LoVo (cell line): ENCODE data around the gene SPPL2A.
A peak's percentile ranks its signal among the peaks of the same experiment; 100 is the strongest.
"Not testable (repeated sequence)": the region's sequence is repeated elsewhere in the genome, so short reads cannot be mapped to it uniquely, and the experiment has no call there.

Experiments
- DNase-seq: peaks from one replicate; pipeline ENCODE4 v3.0.0-alpha.2; 2016; ENCODE audit warnings: low spot score

The SPPL2A gene

DNA sequence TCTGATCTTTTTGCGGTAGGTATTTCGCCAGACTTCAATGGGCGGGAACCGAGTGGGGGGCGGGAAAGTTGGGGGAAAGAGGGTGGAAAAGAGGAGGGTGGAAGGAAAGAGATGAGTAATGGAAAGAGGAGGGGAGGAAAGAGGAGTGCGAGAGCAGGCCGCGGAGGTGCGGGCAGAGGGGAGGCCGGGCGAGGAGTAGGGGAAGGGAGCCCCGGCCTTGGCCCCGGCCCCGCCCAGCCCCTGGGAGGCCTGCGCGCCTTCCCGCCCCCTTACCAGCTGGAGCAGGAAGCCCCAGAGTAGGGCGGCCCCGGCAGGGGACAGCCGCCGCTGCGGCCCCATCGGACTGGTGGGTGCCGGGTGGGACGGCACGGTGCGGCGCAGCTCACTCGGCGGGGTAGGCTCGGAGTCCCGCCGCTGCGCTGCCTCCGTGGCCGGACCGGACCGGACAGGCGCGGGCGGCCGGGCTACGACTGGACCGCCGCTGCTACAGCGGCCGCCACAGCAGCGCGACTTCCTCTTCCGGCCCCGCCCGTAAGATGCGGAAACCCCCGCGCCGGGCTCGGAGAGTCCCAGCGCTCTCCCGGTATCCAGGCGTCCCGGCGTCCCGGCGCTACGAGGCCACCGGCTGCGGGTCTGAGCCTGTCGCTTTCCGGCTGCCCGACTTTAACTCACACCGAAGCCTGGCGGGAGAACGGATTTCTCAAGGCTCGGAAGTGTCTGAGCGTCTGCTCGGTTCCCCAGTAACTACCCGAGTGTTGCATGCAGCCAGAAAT is at the start of gene SPPL2A:
SPPL2A (minus strand) TSS at position 512 of the 773 bp plus-strand sequence; CDS start at position 339, 173 bp downstream.
- peak; percentile 82 for DNase-seq

- no peak for DNase-seq
Measured at GRCh38 chr15:50814634-50815033, 49.1 kb upstream of the SPPL2A start.

DNA sequence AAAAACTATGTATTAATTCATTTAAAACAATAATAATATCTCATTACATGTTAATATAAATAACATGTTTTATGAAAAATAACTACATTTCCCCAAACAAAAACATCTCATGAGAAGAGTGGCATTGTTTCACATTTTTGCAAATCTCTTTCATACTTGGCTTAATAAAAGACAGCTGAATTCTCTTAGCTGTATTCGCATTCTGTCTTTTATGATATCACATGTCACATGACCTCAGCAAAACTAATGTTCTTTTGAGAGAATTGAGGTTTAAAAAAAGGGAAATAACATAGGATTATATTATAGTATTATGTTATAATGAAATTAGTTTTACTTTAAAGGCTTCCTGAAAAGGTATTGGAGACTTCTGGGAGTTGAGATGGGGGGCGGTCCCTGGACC is 48.4 kb upstream of the SPPL2A start:
- no peak for DNase-seq

GRCh38 chr15:50813089-50813488 is 47.6 kb upstream of the SPPL2A start:
- DNase-seq: no peak

- not testable (repeated sequence) for DNase-seq
Measured at GRCh38 chr15:50812181-50812506, 46.6 kb upstream of the SPPL2A start.

DNA sequence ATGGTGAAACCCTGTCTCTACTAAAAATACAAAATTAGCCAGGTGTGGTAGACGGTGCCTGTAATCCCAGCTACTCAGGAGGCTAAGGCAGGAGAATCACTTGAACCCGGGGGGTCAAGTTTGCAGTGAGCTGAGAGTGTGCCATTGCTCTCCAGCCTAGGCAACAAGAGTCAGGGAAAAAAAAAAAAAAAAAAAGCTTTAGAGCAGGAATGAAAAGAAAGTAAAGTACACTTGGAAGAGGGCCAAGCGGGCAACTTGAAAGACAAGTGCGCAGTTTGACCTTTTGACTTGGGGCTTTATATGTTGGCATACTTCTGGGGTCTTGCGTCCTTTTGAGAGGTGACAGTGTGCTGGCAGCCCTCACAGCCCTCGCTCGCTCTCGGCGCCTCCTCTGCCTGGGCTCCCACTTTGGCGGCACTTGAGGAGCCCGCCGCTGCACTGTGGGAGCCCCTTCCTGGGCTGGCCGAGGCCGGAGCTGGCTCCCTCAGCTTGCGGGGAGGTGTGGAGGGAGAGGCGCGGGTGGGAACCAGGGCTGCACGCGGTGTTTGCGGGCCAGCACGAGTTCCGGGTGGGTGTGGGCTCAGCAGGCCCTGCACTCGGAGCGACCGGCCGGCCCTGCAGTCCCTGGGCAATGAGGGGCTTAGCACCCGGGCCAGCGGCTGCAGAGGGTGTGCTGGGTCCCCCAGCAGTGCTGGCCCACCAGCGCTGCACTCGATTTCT is 46.1 kb upstream of the SPPL2A start:
- DNase-seq: not testable (repeated sequence)

GRCh38 chr15:50810128-50810527 is 44.6 kb upstream of the SPPL2A start:
- DNase-seq: no peak

GRCh38 chr15:50808728-50809127 is 43.2 kb upstream of the SPPL2A start:
- DNase-seq: no peak

DNA sequence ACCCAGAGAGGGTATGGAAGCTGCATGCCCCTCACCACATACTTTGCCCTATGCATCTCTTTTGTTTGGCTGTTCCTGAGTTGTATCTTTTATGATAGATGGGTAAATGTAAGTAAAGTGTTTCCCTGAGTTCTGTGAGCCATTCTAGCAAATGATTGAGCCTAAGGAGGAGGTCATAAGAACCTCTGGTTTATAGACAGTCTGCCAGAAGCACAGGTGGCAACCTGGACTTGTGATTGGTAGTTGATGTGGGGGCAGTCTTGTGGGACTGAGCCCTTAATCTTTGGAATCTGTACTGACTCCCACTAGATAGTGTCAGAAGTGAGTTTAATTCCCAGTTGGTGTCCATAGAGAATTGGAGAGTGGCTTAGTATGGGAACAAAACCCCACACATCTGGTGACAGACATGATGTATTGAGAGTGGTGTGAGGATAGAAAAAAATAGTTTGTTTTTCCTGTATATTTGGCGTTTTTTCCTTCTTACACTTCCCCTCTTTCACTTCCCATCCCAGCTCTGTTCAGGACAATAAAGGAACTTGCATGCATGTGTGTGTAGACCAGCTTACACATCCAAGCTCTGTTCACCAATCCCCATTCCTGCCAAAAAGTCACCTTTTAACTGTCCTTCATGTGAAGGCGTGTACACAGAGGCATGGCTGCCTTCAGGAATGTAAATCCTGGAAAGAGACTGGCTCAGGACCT is 38.1 kb upstream of the SPPL2A start:
- DNase-seq: no peak

- no peak for DNase-seq
Measured at GRCh38 chr15:50800715-50801114, 35.2 kb upstream of the SPPL2A start.

DNA sequence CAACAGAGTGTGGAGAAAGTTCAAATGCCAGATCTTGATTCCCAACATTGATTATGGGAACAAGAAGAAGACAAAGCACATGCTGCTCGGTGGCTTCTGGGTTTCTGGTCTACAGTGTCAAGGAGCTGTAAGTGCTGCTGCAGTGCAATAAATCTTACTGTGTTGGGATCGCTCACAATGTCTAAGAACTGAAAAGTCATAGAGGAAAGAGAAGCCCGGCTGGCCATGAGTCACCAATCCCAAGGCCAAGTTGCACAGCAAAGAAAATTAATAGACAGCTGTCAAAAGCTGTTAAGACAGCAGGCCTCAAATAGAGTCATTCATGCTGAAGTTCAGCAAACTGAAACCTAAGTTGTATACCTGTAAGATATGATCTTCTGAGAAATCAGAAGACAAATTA is 33.2 kb upstream of the SPPL2A start:
- DNase-seq: peak; percentile 40

GRCh38 chr15:50797926-50798325 is 32.4 kb upstream of the SPPL2A start:
- DNase-seq: peak; percentile 65

GRCh38 chr15:50791486-50791885 is 26.0 kb upstream of the SPPL2A start:
- DNase-seq: no peak

GRCh38 chr15:50790778-50791453 is 25.4 kb upstream of the SPPL2A start:
- DNase-seq: no peak

DNA sequence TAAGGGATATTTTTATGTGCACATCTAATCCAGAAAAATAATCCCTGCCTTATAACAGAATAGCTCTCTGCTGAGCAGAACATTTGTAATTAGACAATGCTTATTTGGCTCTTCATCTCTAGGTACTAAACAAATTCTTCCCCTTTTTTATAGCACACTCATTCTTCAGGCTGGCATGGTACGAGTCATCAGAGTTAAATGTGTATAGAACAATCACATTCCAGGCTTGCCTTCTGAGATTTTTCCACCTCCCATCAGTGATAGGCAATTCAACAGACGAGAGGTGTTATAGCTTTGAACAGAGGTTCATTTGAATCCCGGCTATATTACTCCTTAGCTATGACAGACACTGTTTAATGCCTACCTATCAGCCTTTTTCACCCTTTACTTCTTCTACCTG is 21.4 kb upstream of the SPPL2A start:
- DNase-seq: no peak

GRCh38 chr15:50786438-50786837 is 20.9 kb upstream of the SPPL2A start:
- DNase-seq: no peak

DNA sequence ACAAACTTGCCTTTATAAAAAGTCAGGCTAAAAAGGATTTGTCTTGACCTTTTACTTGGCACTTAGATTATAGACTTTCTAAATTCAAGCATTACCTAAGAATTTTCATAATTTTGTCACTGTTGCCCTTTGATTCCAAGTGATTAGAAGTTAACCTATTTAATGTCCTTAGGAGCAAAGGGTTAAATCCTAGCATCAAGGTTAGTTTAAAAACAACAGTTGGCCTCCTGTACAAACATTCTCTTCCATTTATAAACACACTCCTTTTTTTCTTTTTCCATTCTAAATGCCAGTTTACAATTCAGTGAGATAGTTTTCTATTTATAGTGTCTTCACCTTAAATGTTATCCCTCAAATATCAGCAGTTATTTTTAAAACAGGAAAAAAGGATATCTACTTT is 18.4 kb upstream of the SPPL2A start:
- no peak for DNase-seq

GRCh38 chr15:50783411-50783810 is 17.9 kb upstream of the SPPL2A start:
- DNase-seq: no peak

- DNase-seq: no peak
Measured at GRCh38 chr15:50778086-50778485, 12.6 kb upstream of the SPPL2A start.

DNA sequence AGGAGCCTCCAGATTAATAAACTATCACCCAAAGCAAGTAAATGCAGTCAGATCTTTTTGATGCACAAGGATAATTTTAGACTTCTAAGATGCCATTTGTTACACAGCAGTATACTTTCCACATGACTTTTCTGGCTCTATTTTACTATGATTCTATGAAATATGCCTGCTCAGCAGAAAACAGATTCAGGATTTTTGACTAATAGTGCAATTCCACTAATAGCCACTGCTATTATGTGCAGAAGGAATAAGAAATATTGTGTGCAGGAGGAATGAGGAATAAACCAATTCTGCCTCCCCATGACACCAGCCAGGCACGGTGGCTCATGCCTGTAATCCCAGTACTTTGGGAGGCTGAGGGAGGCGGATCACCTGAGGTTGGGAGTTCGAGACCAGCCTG is 11.5 kb upstream of the SPPL2A start:
- DNase-seq: no peak

DNA sequence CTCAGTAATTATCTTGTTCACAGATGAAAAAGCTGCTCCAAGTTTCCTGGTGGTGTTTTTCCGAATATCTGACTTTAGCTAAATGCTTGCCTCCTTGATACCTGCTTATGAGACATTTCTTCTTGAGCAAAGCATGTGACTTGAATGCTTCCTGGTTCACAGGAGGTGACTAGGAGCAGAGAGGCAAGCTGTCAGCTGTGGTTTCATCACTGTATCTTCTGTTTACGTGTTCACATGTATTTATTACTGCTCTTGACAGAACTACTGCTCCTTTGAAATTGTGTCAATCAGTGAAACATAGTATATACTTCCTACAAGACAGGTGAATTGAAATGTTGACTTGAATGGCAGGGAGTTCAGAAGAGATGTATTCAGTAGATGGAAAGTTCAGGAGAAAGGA is 8.9 kb upstream of the SPPL2A start:
- no peak for DNase-seq

DNA sequence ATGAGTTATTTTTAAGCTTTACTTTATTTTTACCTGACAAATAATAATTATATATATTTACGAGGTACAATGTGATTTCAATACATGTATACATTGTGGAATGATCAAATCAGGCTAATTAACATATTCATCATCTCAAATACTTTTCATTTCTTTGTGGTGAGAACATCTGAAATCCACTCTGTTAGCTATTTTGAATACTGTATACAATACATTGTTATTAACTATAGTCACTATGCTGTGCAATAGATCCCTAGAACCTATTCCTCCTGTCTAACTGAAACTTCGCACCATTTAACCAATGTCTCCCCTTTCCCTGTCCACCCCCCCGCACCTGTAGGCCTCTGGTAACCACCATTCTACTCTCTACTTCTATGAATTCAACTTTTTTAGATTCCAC is 7.9 kb upstream of the SPPL2A start:
- DNase-seq: no peak
